HG03196 (cell line): ENCODE results near the gene FSTL4.
"Not testable (repeated sequence)": the region's sequence is repeated elsewhere in the genome, so short reads cannot be mapped to it uniquely, and the experiment has no call there.

Source experiments
- ATAC-seq: cut with Tn5 transposase; IDR thresholded peaks from one replicate; pipeline ENCODE4 v1.9.1; 2021; ENCODE audit not compliant: unreplicated experiment

The FSTL4 gene

GRCh38 chr5:133406977-133407632 is 205.2 kb downstream of the FSTL4 start:
- no peak for ATAC-seq

GRCh38 chr5:133406208-133406976 is 205.9 kb downstream of the FSTL4 start:
- no peak for ATAC-seq

GRCh38 chr5:133405275-133406034 is 206.9 kb downstream of the FSTL4 start:
- ATAC-seq, result no peak

- no peak for ATAC-seq
These were observed 207.6 kb downstream of the FSTL4 start for GRCh38 chr5:133404724-133405123.

- no peak for ATAC-seq
These were observed 208.5 kb downstream of the FSTL4 start for GRCh38 chr5:133403741-133404364.

GRCh38 chr5:133402775-133403174 is 209.6 kb downstream of the FSTL4 start:
- no peak for ATAC-seq

GRCh38 chr5:133401731-133402347 is 210.5 kb downstream of the FSTL4 start:
- ATAC-seq, result no peak

GRCh38 chr5:133400831-133401351 is 211.4 kb downstream of the FSTL4 start:
- ATAC-seq, result no peak

GRCh38 chr5:133400120-133400519 is 212.2 kb downstream of the FSTL4 start:
- ATAC-seq, result no peak

GRCh38 chr5:133399247-133399891 is 213.0 kb downstream of the FSTL4 start:
- ATAC-seq, result no peak

- ATAC-seq, result peak; percentile 65
These were observed 213.7 kb downstream of the FSTL4 start for GRCh38 chr5:133398646-133399101.

- no peak for ATAC-seq
These were observed 214.2 kb downstream of the FSTL4 start for GRCh38 chr5:133397990-133398645.

GRCh38 chr5:133397348-133397747 is 215.0 kb downstream of the FSTL4 start:
- no peak for ATAC-seq

GRCh38 chr5:133396814-133397213 is 215.5 kb downstream of the FSTL4 start:
- ATAC-seq, result no peak

- ATAC-seq, result no peak
These were observed 216.1 kb downstream of the FSTL4 start for GRCh38 chr5:133396187-133396741.

- not testable (repeated sequence) for ATAC-seq
These were observed 217.1 kb downstream of the FSTL4 start for GRCh38 chr5:133395207-133395606.

GRCh38 chr5:133394477-133394817 is 217.9 kb downstream of the FSTL4 start:
- not testable (repeated sequence) for ATAC-seq

GRCh38 chr5:133393776-133394476 is 218.4 kb downstream of the FSTL4 start:
- ATAC-seq, result no peak

GRCh38 chr5:133392448-133392847 is 219.9 kb downstream of the FSTL4 start:
- no peak for ATAC-seq
